ENCODE results near the gene ADCY4. TPM values are rescaled to one million over a fixed set of nuclear protein-coding genes. Genes with fewer than 3 reads are reported as not detected.

ADCY4 gene
- total and polyA plus RNA-seq, 2 donors (not counting 3 experiments of a cell fraction or from before 2014, with no cell fraction given) = 81.6 to 84.0 TPM

DNA sequence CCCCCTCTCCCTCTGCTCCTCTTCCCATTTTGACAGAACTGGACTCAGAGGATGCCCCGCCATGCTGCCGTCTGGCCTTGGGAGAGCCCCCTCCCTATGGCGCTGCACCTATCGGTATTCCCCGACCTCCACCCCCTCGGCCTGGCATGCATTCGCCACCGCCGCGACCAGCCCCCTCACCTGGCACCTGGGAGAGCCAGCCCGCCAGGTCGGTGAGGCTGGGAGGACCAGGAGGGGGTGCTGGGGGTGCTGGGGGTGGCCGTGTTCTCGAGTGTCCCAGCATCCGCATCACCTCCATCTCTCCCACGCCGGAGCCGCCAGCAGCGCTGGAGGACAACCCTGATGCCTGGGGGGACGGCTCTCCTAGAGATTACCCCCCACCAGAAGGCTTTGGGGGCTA is 34.6 kb upstream of the ADCY4 start:
- ChIA-PET CTCF (interaction anchor here (0.8 to 5.5 kb wide), 3 partner anchors 11 to 62 kb away, joined by 3 to 44 read pairs (median 28); partner anchors contain the start of gene ADCY4), POLR2A (no interaction called here)
- H3K36me3 ChIP-seq (ENCODE audit: control insufficient read depth in 2 of 2, extremely low read depth in 1 of 2, insufficient read depth in 2 of 2, low read length in 2 of 2) = peaks cover 7 to 24% of the 10 kb centered on the region in 2 experiments
- FAIRE-seq = no peak
- TF ChIP-seq EZH2 (IDR thresholded peaks at IDR 0.05; ENCODE audit: borderline replicate concordance, low read depth, low read length, severe bottlenecking) = no peak
- TF ChIP-seq FOS (IDR thresholded peaks at IDR 0.05; ENCODE audit: borderline replicate concordance, insufficient read depth, low read length) = no peak
- TF ChIP-seq, protein P1, sequence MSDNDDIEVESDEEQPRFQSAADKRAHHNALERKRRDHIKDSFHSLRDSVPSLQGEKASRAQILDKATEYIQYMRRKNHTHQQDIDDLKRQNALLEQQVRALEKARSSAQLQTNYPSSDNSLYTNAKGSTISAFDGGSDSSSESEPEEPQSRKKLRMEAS (IDR thresholded peaks at IDR 0.05; ENCODE audit: insufficient read depth, insufficient read length) = no peak
- TF ChIP-seq POLR2AphosphoS5 (IDR thresholded peaks at IDR 0.05; ENCODE audit: insufficient read depth, low read depth, low read length) = no peak
- no peak for TF ChIP-seq GATA2 (IDR thresholded peaks at IDR 0.05; ENCODE audit: insufficient read depth, insufficient read length, low read depth, low read length)
- TF ChIP-seq POLR2A (IDR thresholded peaks at IDR 0.05; ENCODE audit: low read depth, low read length) = no peak
- TF ChIP-seq JUN (IDR thresholded peaks at IDR 0.05; ENCODE audit: borderline replicate concordance, insufficient read depth, insufficient read length, low read depth) = no peak
- TF ChIP-seq, protein P2, sequence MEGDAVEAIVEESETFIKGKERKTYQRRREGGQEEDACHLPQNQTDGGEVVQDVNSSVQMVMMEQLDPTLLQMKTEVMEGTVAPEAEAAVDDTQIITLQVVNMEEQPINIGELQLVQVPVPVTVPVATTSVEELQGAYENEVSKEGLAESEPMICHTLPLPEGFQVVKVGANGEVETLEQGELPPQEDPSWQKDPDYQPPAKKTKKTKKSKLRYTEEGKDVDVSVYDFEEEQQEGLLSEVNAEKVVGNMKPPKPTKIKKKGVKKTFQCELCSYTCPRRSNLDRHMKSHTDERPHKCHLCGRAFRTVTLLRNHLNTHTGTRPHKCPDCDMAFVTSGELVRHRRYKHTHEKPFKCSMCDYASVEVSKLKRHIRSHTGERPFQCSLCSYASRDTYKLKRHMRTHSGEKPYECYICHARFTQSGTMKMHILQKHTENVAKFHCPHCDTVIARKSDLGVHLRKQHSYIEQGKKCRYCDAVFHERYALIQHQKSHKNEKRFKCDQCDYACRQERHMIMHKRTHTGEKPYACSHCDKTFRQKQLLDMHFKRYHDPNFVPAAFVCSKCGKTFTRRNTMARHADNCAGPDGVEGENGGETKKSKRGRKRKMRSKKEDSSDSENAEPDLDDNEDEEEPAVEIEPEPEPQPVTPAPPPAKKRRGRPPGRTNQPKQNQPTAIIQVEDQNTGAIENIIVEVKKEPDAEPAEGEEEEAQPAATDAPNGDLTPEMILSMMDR (IDR thresholded peaks at IDR 0.05; ENCODE audit: extremely low read depth in 1 of 2, insufficient read depth in 1 of 2, low read depth in 1 of 2, low read length in 2 of 2) = no peak
- no peak for TF ChIP-seq MYC (IDR thresholded peaks at IDR 0.05; ENCODE audit: low read depth, low read length)
- H3K27ac ChIP-seq (ENCODE audit: insufficient read depth, low read depth, low read length) = no peak overlapping the region
- H3K9ac ChIP-seq (replicated peaks; ENCODE audit: extremely low read depth, insufficient read depth, low read length) = no peak overlapping the region
- H3K27me3 ChIP-seq (ENCODE audit: control insufficient read depth in 2 of 2, insufficient read depth in 2 of 2, low read length in 2 of 2) = no peaks in the 10 kb centered on the region
- no peak overlapping the region for H2AFZ ChIP-seq (ENCODE audit: low read depth, low read length)
- no TSS peak for BruUV-seq (replicated peaks)
- H4K20me1 ChIP-seq (replicated peaks; ENCODE audit: control insufficient read depth, extremely low read depth, insufficient read depth, low read length) = no peaks in the 10 kb centered on the region
- H3K79me2 ChIP-seq (ENCODE audit: control insufficient read depth, insufficient read depth, low read length) = peaks cover 10% of the 10 kb centered on the region
- no peak for DNase-seq (ENCODE audit: low read depth, low spot score)
- H3K9me3 ChIP-seq (replicated peaks; ENCODE audit: control insufficient read depth, insufficient read depth, low read length) = no peaks in the 10 kb centered on the region
- H3K4me3 ChIP-seq (replicated peaks in 1 of 3; ENCODE audit: insufficient read depth in 1 of 3, low read depth in 1 of 3, low read length in 3 of 3) = no peak overlapping the region
- H3K4me1 ChIP-seq (ENCODE audit: control insufficient read depth, extremely low read depth, insufficient read depth, low read length) = peaks cover 27% of the 10 kb centered on the region
- intact Hi-C loops (cut with micrococcal nuclease) = loop anchor here (5.0 kb wide), 1 partner anchor 222 kb away; the partner anchor contains the start of genes PSME2 and RNF31
- H3K4me2 ChIP-seq (ENCODE audit: insufficient read depth, low read length) = peak overlapping the region; percentile 81
- no peaks in the 10 kb centered on the region for H3K9me1 ChIP-seq (replicated peaks; ENCODE audit: control insufficient read depth, extremely low read depth, insufficient read depth, low read length)
- dilution Hi-C loops (cut with MboI; ENCODE audit: extremely low pct_ligation_motif_present, low sequenced_read_pairs) = no loop called here
